Measurements from ENCODE around the gene NPAS3. TPM values are rescaled to one million over a fixed set of nuclear protein-coding genes. Genes with fewer than 3 reads are reported as not detected.

The NPAS3 gene
- total and polyA plus RNA-seq, 8 donors: 0.09 to 0.79 (median 0.56) TPM

DNA sequence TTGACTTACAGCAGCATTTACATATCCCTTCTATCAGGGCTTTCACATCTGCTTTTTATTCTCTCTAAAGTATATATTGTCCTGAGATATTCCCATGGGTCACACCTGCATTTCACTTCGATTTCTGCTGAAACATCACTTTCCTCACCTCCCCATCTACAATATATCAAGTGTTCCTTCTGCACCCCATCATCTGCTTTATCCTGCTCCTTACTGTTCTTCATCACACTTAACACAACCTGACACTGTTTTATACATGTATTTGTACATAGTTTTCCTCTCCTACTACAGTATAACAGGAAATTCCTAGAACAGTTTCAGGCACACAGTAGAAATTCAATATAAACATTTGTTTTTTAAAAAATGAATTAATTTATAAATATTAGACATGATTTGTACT is 809.1 kb downstream of the NPAS3 start:
- H3K27ac ChIP-seq: no peak overlapping the region
- H3K4me1 ChIP-seq: no peaks in the 10 kb centered on the region
- no peaks in the 10 kb centered on the region for H3K36me3 ChIP-seq
- TF ChIP-seq, protein P1, sequence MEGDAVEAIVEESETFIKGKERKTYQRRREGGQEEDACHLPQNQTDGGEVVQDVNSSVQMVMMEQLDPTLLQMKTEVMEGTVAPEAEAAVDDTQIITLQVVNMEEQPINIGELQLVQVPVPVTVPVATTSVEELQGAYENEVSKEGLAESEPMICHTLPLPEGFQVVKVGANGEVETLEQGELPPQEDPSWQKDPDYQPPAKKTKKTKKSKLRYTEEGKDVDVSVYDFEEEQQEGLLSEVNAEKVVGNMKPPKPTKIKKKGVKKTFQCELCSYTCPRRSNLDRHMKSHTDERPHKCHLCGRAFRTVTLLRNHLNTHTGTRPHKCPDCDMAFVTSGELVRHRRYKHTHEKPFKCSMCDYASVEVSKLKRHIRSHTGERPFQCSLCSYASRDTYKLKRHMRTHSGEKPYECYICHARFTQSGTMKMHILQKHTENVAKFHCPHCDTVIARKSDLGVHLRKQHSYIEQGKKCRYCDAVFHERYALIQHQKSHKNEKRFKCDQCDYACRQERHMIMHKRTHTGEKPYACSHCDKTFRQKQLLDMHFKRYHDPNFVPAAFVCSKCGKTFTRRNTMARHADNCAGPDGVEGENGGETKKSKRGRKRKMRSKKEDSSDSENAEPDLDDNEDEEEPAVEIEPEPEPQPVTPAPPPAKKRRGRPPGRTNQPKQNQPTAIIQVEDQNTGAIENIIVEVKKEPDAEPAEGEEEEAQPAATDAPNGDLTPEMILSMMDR (IDR thresholded peaks at IDR 0.05): no peak
- intact Hi-C loops (cut with DNase I): no loop called here
- peaks cover 0 to 14% of the 10 kb centered on the region in 2 donors for H3K9me3 ChIP-seq
- H3K4me3 ChIP-seq: no peak overlapping the region
- DNase-seq (no peak), ATAC-seq (no peak)
- H3K27me3 ChIP-seq: no peaks in the 10 kb centered on the region

DNA sequence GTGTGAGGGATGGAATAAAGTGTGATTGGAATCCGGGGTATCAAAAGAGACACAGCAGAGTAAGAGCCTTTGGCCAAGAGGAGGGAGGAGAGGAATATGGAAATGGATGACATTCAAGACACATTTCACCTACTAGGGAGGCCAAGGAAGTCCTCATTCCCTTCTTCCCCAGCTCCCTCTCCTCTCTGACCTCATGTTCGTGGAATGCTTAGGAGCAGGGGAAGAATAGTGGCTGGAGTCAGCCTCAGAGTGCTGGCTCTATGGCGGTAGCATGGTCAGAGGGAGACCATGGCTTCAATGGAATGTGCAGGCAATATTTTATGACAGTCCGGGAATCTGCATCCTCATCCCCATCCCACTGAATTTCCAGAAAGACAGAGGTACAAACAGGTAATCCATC is 815.6 kb downstream of the NPAS3 start:
- intact Hi-C loops (cut with DNase I): no loop called here
- H3K36me3 ChIP-seq: no peaks in the 10 kb centered on the region
- H3K4me1 ChIP-seq: no peaks in the 10 kb centered on the region
- H3K9me3 ChIP-seq: no peaks in the 10 kb centered on the region
- TF ChIP-seq, protein P1 (IDR thresholded peaks at IDR 0.05): no peak
- DNase-seq: no peak
- ATAC-seq: no peak
- no peak overlapping the region for H3K4me3 ChIP-seq
- H3K27ac ChIP-seq: no peak overlapping the region
- no peaks in the 10 kb centered on the region for H3K27me3 ChIP-seq

DNA sequence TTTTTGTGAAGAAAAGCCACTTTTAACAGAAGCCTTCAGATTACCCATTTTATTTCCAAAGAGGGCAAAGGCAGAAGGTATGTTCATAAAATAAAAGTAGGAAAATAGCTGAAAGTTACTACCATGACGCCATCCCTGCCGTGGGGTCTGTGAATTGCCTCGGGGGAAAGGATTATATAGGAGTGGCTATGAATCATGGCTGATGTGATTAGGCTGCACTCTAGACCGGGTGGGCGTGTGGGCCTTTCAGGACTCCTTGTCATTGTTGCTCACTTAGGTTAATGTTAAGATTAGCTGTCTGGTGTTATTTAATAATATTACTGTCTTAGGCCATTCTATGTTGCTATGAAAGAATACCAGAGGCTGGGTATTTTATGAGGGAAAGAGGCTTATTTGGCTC is 816.7 kb downstream of the NPAS3 start:
- H3K27ac ChIP-seq: no peak overlapping the region
- ATAC-seq (no peak), DNase-seq (no peak)
- no peak overlapping the region for H3K4me3 ChIP-seq
- no peaks in the 10 kb centered on the region for H3K36me3 ChIP-seq
- TF ChIP-seq, protein P1 (IDR thresholded peaks at IDR 0.05): no peak
- no peaks in the 10 kb centered on the region for H3K4me1 ChIP-seq
- no peaks in the 10 kb centered on the region for H3K9me3 ChIP-seq
- H3K27me3 ChIP-seq: no peaks in the 10 kb centered on the region
- intact Hi-C loops (cut with DNase I): no loop called here

DNA sequence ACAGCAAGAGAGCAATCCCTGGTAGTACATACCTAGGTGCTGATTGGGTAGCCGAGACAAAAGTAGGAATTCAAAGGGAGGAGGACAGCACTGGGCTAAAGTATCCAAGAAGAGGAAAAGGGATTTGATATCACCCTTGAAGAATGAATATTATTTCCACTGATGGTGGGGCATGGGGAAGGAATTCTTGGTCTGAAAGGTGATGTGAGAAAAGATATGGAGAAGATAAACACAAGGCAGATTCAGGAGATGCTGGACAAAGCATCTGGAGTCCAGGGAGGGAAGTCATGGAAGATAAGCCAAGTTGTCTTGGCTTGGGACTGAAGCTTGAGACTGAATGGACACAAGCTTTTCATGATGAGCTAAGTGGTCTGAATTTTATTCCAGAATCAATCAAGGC is 818.2 kb downstream of the NPAS3 start:
- H3K4me1 ChIP-seq: peaks cover under 1 to 2% of the 10 kb centered on the region in 2 donors
- no peak for ATAC-seq
- no peak overlapping the region for H3K4me3 ChIP-seq
- no peaks in the 10 kb centered on the region for H3K9me3 ChIP-seq
- intact Hi-C loops (cut with DNase I): no loop called here
- H3K27ac ChIP-seq: no peak overlapping the region
- no peaks in the 10 kb centered on the region for H3K27me3 ChIP-seq
- H3K36me3 ChIP-seq: no peaks in the 10 kb centered on the region
- TF ChIP-seq, protein P1 (IDR thresholded peaks at IDR 0.05): no peak
- DNase-seq: no peak

DNA sequence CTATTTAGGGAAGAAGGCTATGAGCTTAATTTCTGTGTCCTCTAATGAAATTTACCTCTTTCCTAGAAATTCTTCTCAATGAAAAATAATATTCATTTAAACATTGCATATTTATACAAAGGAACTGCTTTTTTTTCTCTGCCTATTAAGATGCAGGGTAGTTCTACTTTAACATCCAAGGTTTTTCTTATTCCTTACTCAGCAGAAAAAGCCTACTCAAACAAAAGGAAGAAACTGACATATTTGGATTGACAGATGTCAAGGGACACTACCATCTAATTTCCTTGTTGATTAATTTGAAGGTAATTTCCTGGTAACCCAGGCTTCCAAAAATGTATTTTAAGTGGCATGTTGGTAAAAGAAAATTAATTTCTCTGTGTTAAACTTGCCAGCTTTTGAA is 819.9 kb downstream of the NPAS3 start:
- H3K27ac ChIP-seq: no peak overlapping the region
- H3K27me3 ChIP-seq: peaks cover 0 to 4% of the 10 kb centered on the region in 2 donors
- peaks cover 7 to 8% of the 10 kb centered on the region in 2 donors for H3K4me1 ChIP-seq
- no peaks in the 10 kb centered on the region for H3K9me3 ChIP-seq
- no peak overlapping the region for H3K4me3 ChIP-seq
- DNase-seq (no peak), ATAC-seq (no peak)
- no peaks in the 10 kb centered on the region for H3K36me3 ChIP-seq
- TF ChIP-seq, protein P1 (IDR thresholded peaks at IDR 0.05): no peak
- intact Hi-C loops (cut with DNase I): no loop called here

Measured in left lung (tissue), 10 donors.